Liver (tissue), 9 donors: ENCODE results near the gene LMF2. TPM values are rescaled to one million over a fixed set of nuclear protein-coding genes. Genes with fewer than 3 reads are reported as not detected.
"Not testable (repeated sequence)": the region's sequence is repeated elsewhere in the genome, so short reads cannot be mapped to it uniquely, and the experiment has no call there.

Experiments used
- DNase-seq: peaks from one replicate; pipeline ENCODE4 v3.0.0-alpha.2; 2017; ENCODE audit warnings: low spot score
- H3K27ac ChIP-seq, 2 donors: one replicate each; pipeline ENCODE4 v1.7.0; 2013; ENCODE audit warnings: inconsistent platforms in 2 of 2, low read length in 2 of 2, control low read depth in 1 of 2, low read depth in 1 of 2, mild to moderate bottlenecking in 1 of 2
- H3K27me3 ChIP-seq, 4 donors: one replicate each; pipeline versions ENCODE4 v1.6.1 to v1.7.0; 2013; ENCODE audit warnings: low read length in 3 of 4, inconsistent platforms in 1 of 4, mild to moderate bottlenecking in 1 of 4, moderate library complexity in 1 of 4; ENCODE audit not compliant: control insufficient read depth in 4 of 4, insufficient read depth in 4 of 4
- H3K36me3 ChIP-seq, 4 donors: one replicate each; pipeline versions ENCODE4 v1.6.1 to v1.7.0; 2013; ENCODE audit warnings: low read length in 3 of 4, mild to moderate bottlenecking in 3 of 4, low read depth in 1 of 4, moderate library complexity in 1 of 4; ENCODE audit not compliant: control insufficient read depth in 4 of 4, insufficient read depth in 3 of 4
- H3K4me1 ChIP-seq, 4 donors: one replicate each; pipeline versions ENCODE4 v1.6.1 to v1.7.0; 2013; ENCODE audit warnings: low read length in 3 of 4, mild to moderate bottlenecking in 3 of 4, moderate library complexity in 1 of 4; ENCODE audit not compliant: control insufficient read depth in 4 of 4, insufficient read depth in 4 of 4
- H3K4me3 ChIP-seq, 3 donors: one replicate each; pipeline versions ENCODE4 v1.6.1 to v1.7.0; 2013; ENCODE audit warnings: low read length in 3 of 3, control low read depth in 1 of 3, low read depth in 1 of 3, mild to moderate bottlenecking in 1 of 3
- H3K9ac ChIP-seq, 2 donors: one replicate each; pipeline ENCODE4 v1.7.0; 2013; ENCODE audit warnings: low read length in 2 of 2, mild to moderate bottlenecking in 2 of 2, moderate library complexity in 2 of 2, control low read depth in 1 of 2, low read depth in 1 of 2
- H3K9me3 ChIP-seq, 4 donors: one replicate each; pipeline versions ENCODE4 v1.6.1 to v1.7.0; 2013; ENCODE audit warnings: low read length in 3 of 4; ENCODE audit not compliant: control insufficient read depth in 4 of 4
- EGR1 ChIP-seq, 2 donors: IDR thresholded peaks; 2 replicates each; pipeline ENCODE4 v1.6.1; 2016 to 2018; ENCODE audit warnings: antibody characterized with exemption in 2 of 2, low read depth in 2 of 2
- GABPA ChIP-seq, 2 donors: IDR thresholded peaks in 1 of 2; conservative IDR thresholded peaks in 1 of 2; 2 replicates each; pipeline ENCODE4 v1.6.1; 2016; ENCODE audit warnings: antibody characterized with exemption in 2 of 2, mild to moderate bottlenecking in 1 of 2, moderate library complexity in 1 of 2
- HNF4A ChIP-seq, 2 donors: conservative IDR thresholded peaks; 2 replicates each; pipeline ENCODE4 v1.6.1; 2016; ENCODE audit warnings: antibody characterized with exemption in 2 of 2, mild to moderate bottlenecking in 2 of 2
- JUND ChIP-seq, 2 donors: IDR thresholded peaks; 2 replicates each; pipeline ENCODE4 v1.6.1; 2016; ENCODE audit warnings: antibody characterized with exemption in 2 of 2
- NR2F2 ChIP-seq: IDR thresholded peaks from 2 replicates; pipeline ENCODE4 v1.6.1; 2016; ENCODE audit warnings: antibody characterized with exemption
- RXRA ChIP-seq, 2 donors: IDR thresholded peaks; 2 replicates each; pipeline ENCODE4 v1.6.1; 2017 to 2018; ENCODE audit warnings: antibody characterized with exemption in 2 of 2, mild to moderate bottlenecking in 1 of 2
- SP1 ChIP-seq: IDR thresholded peaks from 2 replicates; pipeline ENCODE4 v1.6.1; 2018; ENCODE audit warnings: antibody characterized with exemption, mild to moderate bottlenecking
- YY1 ChIP-seq: IDR thresholded peaks from 2 replicates; pipeline ENCODE4 v1.6.1; 2016; ENCODE audit warnings: antibody characterized with exemption, mild to moderate bottlenecking
- WGBS: extraction: QIAGEN DNeasy Blood & Tissue Kit; methylation state at CpG from one replicate; pipeline ENCODE4 v1.1.7; 2013; 5-methylcytosine and 5-hydroxymethylcytosine counted together
- polyA plus RNA-seq, 2 donors: library from polyadenylated mRNA; stranded (reverse) in 1 of 2; unstranded in 1 of 2; fragments of 200-250 nt in 1 of 2; fragments of >200 nt in 1 of 2; fragmentation: Nextera tagmentation in 1 of 2; extraction: Ambion mirVana in 1 of 2; gene quantifications; one replicate each; pipeline versions ENCODE4 v1.2.1 to v1.2.3, GENCODE V29; 2013 to 2015
- total RNA-seq, 2 donors: library from RNA; depleted of rRNA; stranded (reverse); fragments of >200 nt; gene quantifications; one replicate each; pipeline ENCODE4 v1.2.3, GENCODE V29; 2014
- TF ChIP-seq, protein P1 (sequence below): IDR thresholded peaks from 2 replicates; pipeline ENCODE4 v1.6.1; 2016; ENCODE audit warnings: antibody characterized with exemption
- TF ChIP-seq, protein P2 (sequence below): IDR thresholded peaks from 2 replicates; pipeline ENCODE4 v1.6.1; 2016; ENCODE audit warnings: antibody characterized with exemption, mild to moderate bottlenecking
- donor health status: healthy.
- donor health status: healthy.
- donor health status: healthy.
- donor health status: healthy.
- donor health status: healthy.

LMF2 gene
- total and polyA plus RNA-seq, 4 donors: 16.7 to 35.6 (median 25.9) TPM

GRCh38 chr22:50521710-50522109 is 14.2 kb upstream of the LMF2 start (continued):
- no peak for TF ChIP-seq SP1
- TF ChIP-seq YY1: no peak
- TF ChIP-seq EGR1 (IDR thresholded peaks at IDR 0.05; ENCODE audit: low read depth in 2 of 2): no peak
- no peak for TF ChIP-seq NR2F2
- TF ChIP-seq GABPA (IDR thresholded peaks at IDR 0.05 in 1 of 2, conservative IDR thresholded peaks at IDR 0.05 in 1 of 2): no peak
- no peak for TF ChIP-seq JUND (IDR thresholded peaks at IDR 0.05)
- TF ChIP-seq HNF4A (conservative IDR thresholded peaks at IDR 0.05): no peak
- TF ChIP-seq RXRA (IDR thresholded peaks at IDR 0.05): no peak

DNA sequence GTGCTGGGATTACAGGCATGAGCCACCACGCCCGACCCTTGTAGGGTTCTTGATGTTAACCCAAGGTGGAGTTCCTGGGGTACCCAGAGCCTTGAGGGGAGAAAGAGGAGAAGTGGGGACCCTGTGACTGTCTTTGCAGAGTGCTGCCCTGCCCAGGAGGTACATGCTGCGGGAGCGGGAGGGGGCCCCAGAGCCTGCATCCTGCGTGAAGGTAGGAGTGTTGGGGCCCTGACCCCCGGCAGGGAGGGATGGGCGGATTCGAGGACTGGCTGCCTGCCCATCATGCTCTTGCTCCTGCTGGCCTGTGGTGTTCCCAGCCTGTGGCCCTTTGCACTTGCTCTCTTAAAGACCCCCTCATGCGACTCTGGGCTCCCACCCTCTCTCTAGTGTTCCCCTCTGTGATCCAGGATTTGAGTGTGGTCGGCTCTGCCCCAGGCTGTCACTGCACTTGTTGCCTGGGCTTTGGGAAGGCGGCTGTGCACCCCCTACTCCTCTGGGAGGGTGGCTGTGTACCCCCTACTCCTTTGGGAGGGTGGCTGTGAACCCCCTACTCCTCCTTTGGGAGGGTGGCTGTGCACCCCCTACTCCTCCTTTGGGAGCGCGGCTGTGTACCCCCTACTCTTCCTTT is 13.4 kb upstream of the LMF2 start:
- Histone ChIP-seq H3K9me3 (no peaks in the 10 kb centered on the region), H3K36me3 (peaks cover 11 to 56% (median 19%) of the 10 kb centered on the region in 4 donors), H3K4me1 (peaks cover 6 to 26% (median 14%) of the 10 kb centered on the region in 4 donors), H3K27ac (no peak overlapping the region), H3K27me3 (no peaks in the 10 kb centered on the region), H3K9ac (no peak overlapping the region), H3K4me3 (no peak overlapping the region)
- DNase-seq: no peak
- TF ChIP-seq, protein P1, sequence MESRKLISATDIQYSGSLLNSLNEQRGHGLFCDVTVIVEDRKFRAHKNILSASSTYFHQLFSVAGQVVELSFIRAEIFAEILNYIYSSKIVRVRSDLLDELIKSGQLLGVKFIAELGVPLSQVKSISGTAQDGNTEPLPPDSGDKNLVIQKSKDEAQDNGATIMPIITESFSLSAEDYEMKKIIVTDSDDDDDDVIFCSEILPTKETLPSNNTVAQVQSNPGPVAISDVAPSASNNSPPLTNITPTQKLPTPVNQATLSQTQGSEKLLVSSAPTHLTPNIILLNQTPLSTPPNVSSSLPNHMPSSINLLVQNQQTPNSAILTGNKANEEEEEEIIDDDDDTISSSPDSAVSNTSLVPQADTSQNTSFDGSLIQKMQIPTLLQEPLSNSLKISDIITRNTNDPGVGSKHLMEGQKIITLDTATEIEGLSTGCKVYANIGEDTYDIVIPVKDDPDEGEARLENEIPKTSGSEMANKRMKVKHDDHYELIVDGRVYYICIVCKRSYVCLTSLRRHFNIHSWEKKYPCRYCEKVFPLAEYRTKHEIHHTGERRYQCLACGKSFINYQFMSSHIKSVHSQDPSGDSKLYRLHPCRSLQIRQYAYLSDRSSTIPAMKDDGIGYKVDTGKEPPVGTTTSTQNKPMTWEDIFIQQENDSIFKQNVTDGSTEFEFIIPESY: no peak
- TF ChIP-seq, protein P2, sequence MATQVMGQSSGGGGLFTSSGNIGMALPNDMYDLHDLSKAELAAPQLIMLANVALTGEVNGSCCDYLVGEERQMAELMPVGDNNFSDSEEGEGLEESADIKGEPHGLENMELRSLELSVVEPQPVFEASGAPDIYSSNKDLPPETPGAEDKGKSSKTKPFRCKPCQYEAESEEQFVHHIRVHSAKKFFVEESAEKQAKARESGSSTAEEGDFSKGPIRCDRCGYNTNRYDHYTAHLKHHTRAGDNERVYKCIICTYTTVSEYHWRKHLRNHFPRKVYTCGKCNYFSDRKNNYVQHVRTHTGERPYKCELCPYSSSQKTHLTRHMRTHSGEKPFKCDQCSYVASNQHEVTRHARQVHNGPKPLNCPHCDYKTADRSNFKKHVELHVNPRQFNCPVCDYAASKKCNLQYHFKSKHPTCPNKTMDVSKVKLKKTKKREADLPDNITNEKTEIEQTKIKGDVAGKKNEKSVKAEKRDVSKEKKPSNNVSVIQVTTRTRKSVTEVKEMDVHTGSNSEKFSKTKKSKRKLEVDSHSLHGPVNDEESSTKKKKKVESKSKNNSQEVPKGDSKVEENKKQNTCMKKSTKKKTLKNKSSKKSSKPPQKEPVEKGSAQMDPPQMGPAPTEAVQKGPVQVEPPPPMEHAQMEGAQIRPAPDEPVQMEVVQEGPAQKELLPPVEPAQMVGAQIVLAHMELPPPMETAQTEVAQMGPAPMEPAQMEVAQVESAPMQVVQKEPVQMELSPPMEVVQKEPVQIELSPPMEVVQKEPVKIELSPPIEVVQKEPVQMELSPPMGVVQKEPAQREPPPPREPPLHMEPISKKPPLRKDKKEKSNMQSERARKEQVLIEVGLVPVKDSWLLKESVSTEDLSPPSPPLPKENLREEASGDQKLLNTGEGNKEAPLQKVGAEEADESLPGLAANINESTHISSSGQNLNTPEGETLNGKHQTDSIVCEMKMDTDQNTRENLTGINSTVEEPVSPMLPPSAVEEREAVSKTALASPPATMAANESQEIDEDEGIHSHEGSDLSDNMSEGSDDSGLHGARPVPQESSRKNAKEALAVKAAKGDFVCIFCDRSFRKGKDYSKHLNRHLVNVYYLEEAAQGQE: no peak
- TF ChIP-seq GABPA (IDR thresholded peaks at IDR 0.05 in 1 of 2, conservative IDR thresholded peaks at IDR 0.05 in 1 of 2) (no peak), SP1 (no peak), HNF4A (conservative IDR thresholded peaks at IDR 0.05) (no peak)
- WGBS: 97% methylated on average over 13 of the region's 13 CpGs

DNA sequence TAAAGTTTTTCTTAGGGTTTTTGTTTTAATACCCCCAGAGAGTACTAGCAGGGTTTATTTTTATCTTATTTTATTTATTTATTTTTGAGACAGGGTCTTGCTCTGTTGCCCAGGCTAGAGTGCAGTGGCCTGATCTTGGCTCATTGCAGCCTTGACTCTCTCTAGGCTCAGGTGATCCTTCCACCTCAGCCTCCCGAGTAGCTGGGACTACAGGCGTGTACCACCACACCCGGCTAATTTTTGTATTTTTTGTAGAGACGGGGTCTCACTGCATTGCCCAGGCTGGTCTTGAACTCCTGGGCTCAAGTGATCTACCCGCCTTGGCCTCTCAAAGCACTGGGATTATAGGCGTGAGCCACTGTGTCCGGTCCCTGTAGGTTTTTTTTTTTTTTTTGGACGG is 12.7 kb upstream of the LMF2 start:
- not testable (repeated sequence) for H3K9me3 ChIP-seq, H3K27ac ChIP-seq, H3K4me3 ChIP-seq, H3K27me3 ChIP-seq, H3K9ac ChIP-seq, DNase-seq
- peaks cover 11 to 56% (median 19%) of the 10 kb centered on the region in 4 donors for H3K36me3 ChIP-seq
- peaks cover 6 to 24% (median 14%) of the 10 kb centered on the region in 4 donors for H3K4me1 ChIP-seq
- 98% methylated on average over 8 of the region's 8 CpGs for WGBS
